Suprapubic skin (tissue), 4 donors: ENCODE data around the gene HOXA4. TPM values are rescaled to one million over a fixed set of nuclear protein-coding genes. Genes with fewer than 3 reads are reported as not detected.
A peak's percentile ranks its signal among the peaks of the same experiment; 100 is the strongest.

Experiments
- DNase-seq, 2 donors: peaks; one replicate each; pipeline ENCODE4 v3.0.0-alpha.2; 2019; ENCODE audit warnings: low spot score in 2 of 2
- H3K27ac ChIP-seq: fragments of 200-600 bp; sonication (generic); one replicate; pipeline ENCODE4 v1.5.1; 2019
- H3K27me3 ChIP-seq: fragments of 200-600 bp; sonication (generic); one replicate; pipeline ENCODE4 v1.5.1; 2019
- H3K36me3 ChIP-seq: fragments of 200-600 bp; sonication (generic); one replicate; pipeline ENCODE4 v1.5.1; 2019
- H3K4me1 ChIP-seq: fragments of 200-600 bp; sonication (generic); one replicate; pipeline ENCODE4 v1.5.1; 2019
- H3K4me3 ChIP-seq: fragments of 200-600 bp; sonication (generic); one replicate; pipeline ENCODE4 v1.5.1; 2019; ENCODE audit warnings: mild to moderate bottlenecking
- H3K9me3 ChIP-seq: fragments of 200-600 bp; sonication (generic); one replicate; pipeline ENCODE4 v1.5.1; 2019
- EP300 ChIP-seq: sonication (generic); formaldehyde crosslinking; IDR thresholded peaks from one replicate; pipeline ENCODE4 v1.6.1; 2017; ENCODE audit warnings: antibody characterized with exemption
- POLR2A ChIP-seq, 2 donors: fragments of 450-650 bp; IDR thresholded peaks; one replicate each; pipeline ENCODE4 v1.6.1; 2017; ENCODE audit warnings: antibody characterized with exemption in 2 of 2, mild to moderate bottlenecking in 2 of 2, moderate library complexity in 2 of 2
- POLR2AphosphoS5 ChIP-seq, 3 donors: sonication (generic); formaldehyde crosslinking; IDR thresholded peaks; one replicate each; pipeline ENCODE4 v1.6.1; 2017; ENCODE audit warnings: antibody characterized with exemption in 3 of 3
- WGBS: methylation state at CpG from one replicate; pipeline ENCODE4 v1.1.5; 2018; 5-methylcytosine and 5-hydroxymethylcytosine counted together
- total RNA-seq, 4 donors: library from RNA; depleted of rRNA; stranded (reverse); fragments of >200 nt; gene quantifications; one replicate each; pipeline ENCODE4 v1.1.0, GENCODE V29; 2016
- TF ChIP-seq, protein P1 (sequence below), 2 donors: fragments of 200-600 bp in 1 of 2; fragments of 450-650 bp in 1 of 2; sonication (generic) in 1 of 2; IDR thresholded peaks; one replicate each; pipeline ENCODE4 v1.5.1; 2016 to 2019; ENCODE audit warnings: antibody characterized with exemption in 2 of 2, mild to moderate bottlenecking in 1 of 2, moderate library complexity in 1 of 2

HOXA4 gene
- total RNA-seq, 4 donors from 2014 or later, result 1.8 to 4.7 (median 2.5) TPM

- H3K27me3 ChIP-seq, result peaks cover 19% of the 10 kb centered on the region
- peak overlapping the region; percentile 97 for H3K27ac ChIP-seq
- DNase-seq, result no peak
- 70% methylated on average over 3 of the region's 3 CpGs for WGBS
- H3K4me1 ChIP-seq, result peaks cover 95% of the 10 kb centered on the region
- TF ChIP-seq POLR2AphosphoS5 (IDR thresholded peaks at IDR 0.05), result no peak
- TF ChIP-seq, protein P1, sequence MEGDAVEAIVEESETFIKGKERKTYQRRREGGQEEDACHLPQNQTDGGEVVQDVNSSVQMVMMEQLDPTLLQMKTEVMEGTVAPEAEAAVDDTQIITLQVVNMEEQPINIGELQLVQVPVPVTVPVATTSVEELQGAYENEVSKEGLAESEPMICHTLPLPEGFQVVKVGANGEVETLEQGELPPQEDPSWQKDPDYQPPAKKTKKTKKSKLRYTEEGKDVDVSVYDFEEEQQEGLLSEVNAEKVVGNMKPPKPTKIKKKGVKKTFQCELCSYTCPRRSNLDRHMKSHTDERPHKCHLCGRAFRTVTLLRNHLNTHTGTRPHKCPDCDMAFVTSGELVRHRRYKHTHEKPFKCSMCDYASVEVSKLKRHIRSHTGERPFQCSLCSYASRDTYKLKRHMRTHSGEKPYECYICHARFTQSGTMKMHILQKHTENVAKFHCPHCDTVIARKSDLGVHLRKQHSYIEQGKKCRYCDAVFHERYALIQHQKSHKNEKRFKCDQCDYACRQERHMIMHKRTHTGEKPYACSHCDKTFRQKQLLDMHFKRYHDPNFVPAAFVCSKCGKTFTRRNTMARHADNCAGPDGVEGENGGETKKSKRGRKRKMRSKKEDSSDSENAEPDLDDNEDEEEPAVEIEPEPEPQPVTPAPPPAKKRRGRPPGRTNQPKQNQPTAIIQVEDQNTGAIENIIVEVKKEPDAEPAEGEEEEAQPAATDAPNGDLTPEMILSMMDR (IDR thresholded peaks at IDR 0.05), result no peak
- TF ChIP-seq EP300, result no peak
- TF ChIP-seq POLR2A (IDR thresholded peaks at IDR 0.05), result no peak
- no peaks in the 10 kb centered on the region for H3K9me3 ChIP-seq
- H3K36me3 ChIP-seq, result no peaks in the 10 kb centered on the region
- H3K4me3 ChIP-seq, result no peak overlapping the region
These were observed 23.0 kb upstream of the HOXA4 start for GRCh38 chr7:27153526-27153925.

DNA sequence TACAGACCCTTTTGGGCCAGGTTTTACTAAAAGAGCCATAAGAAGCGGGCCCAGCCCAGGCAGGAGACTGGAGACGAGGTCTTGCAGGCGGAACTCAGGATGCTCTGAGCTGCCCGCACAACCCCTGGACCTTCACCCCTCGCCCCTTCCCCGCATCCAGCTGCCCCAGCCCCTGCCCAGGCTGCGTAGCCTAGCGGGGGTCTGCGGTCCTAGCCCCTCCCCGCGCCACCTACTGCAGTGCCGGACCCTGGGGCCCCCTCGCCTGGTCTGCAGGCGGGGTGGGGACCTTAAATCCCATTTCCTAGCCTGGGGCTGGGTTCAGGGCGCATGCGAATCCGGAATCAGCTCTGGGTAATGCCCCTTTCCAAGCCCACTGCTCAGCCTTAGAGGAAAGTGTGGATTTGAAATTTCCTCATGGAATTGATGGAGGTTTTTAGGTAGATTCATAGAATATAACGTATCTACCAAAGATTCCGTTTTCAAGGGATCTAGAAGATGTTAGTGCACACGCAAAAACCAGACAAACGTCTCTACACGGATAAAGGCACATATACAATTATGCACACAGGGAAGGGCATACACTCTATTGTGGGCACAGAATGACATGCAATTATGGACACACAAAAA lies 22.4 kb upstream of the HOXA4 start:
- H3K36me3 ChIP-seq, result no peaks in the 10 kb centered on the region
- DNase-seq, result no peak
- peak overlapping the region; percentile 97 for H3K27ac ChIP-seq
- H3K4me3 ChIP-seq, result peak overlapping the region; percentile 53
- WGBS, result 23% methylated on average over 16 of the region's 22 CpGs
- TF ChIP-seq, protein P1 (IDR thresholded peaks at IDR 0.05), result no peak
- TF ChIP-seq POLR2A (IDR thresholded peaks at IDR 0.05), result no peak
- no peak for TF ChIP-seq POLR2AphosphoS5 (IDR thresholded peaks at IDR 0.05)
- no peak for TF ChIP-seq EP300
- H3K4me1 ChIP-seq, result peaks cover 96% of the 10 kb centered on the region
- no peaks in the 10 kb centered on the region for H3K9me3 ChIP-seq
- H3K27me3 ChIP-seq, result peaks cover 19% of the 10 kb centered on the region

DNA sequence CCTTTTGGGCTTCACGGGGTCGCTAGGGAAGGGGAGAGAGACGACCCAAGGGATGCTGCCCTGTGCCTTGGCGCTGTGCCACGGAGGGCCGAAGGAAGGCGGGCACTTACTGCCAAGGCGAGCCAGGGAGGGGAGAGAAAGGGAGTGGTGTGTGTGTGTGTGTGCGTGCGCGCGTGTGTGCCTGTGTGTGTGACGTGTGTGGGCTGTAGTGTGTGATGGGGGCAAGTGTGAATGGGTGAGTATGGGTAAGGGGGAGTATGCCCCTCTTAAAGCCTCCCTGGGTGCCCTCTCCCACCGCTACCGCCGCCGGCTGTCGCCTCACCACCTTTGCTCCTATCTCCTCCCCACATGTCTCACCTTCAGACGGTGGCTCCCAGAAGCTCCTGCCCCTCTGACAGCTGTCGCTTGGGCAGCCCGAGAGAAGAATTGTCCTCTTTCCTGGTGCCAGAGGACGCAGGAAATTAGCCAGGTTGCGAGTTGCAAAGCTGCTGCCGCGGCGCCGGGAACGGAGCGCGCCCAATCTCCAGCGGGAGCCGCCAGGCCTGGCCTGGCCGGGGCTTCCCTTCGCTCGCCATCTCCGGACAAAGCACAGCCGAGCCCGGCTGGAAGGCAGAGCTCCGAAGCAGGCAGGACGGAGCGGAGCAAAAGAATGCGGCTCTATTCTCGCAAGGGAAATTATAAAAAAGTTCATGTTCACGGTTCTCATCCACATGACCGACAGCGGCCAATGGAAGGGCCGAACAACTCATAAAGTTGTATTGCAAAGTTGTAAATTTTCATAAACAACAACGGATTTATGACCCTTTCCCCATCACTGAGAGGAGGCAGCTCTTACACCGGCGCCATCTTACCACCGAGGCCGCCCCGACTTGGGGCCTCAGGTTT lies 21.6 kb upstream of the HOXA4 start, which contains the start of gene HOXA3:
HOXA3 (minus strand) TSS at position 653 of the 885 bp plus-strand sequence. CDS start 41,943 bp downstream, outside the sequence.
- peak; percentile 81 to 86 for DNase-seq
- TF ChIP-seq POLR2AphosphoS5 (IDR thresholded peaks at IDR 0.05) (peak in 2 of 3 donors; percentile 1 to 85), POLR2A (IDR thresholded peaks at IDR 0.05) (peak in 1 of 2 donors; percentile 44)
- TF ChIP-seq, protein P1 (IDR thresholded peaks at IDR 0.05), result no peak
- under 1% methylated on average over 39 of the region's 53 CpGs for WGBS
- Histone ChIP-seq H3K9me3 (no peaks in the 10 kb centered on the region), H3K4me3 (peak within 1 kb of the TSS; percentile 53), H3K4me1 (peaks cover 96% of the 10 kb centered on the region), H3K36me3 (no peaks in the 10 kb centered on the region), H3K27ac (peak within 1 kb of the TSS; percentile 97), H3K27me3 (peaks cover 19% of the 10 kb centered on the region)

DNA sequence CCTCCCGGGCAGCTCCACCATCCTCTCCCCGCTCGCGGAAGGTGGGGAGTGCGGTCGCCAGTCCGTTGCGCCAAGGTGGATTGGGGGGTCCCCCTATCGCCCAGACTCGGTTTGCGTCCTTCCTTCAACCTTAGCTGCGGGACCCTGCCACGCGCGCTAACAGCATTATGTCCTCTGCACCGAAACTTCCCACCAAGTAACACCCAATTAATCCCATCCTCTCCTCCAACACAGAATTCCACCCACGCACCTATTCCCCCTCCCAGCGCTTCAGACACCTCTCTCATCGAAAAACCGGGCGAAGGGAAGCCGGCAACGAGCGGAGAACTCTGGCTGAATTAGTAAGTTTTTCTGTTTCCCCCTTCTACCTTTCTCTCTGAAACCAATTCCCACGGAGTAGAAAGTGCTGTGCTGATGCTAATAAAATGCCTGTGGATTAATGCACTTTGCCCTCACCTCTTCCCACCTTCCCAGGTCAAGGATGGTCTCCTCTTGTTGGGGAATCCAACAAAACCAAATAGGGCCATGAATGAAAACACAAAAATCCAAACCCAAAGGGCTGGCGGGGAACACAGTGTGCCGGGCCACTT lies 20.9 kb upstream of the HOXA4 start:
- peak overlapping the region; percentile 97 for H3K27ac ChIP-seq
- H3K36me3 ChIP-seq, result no peaks in the 10 kb centered on the region
- H3K4me1 ChIP-seq, result peaks cover 96% of the 10 kb centered on the region
- DNase-seq, result peak in 1 of 2 donors; percentile 74
- H3K9me3 ChIP-seq, result no peaks in the 10 kb centered on the region
- H3K4me3 ChIP-seq, result peak overlapping the region; percentile 53
- TF ChIP-seq EP300 (no peak), POLR2A (IDR thresholded peaks at IDR 0.05) (no peak), POLR2AphosphoS5 (IDR thresholded peaks at IDR 0.05) (no peak)
- TF ChIP-seq, protein P1 (IDR thresholded peaks at IDR 0.05), result no peak
- 2% methylated on average over 19 of the region's 27 CpGs for WGBS
- peaks cover 19% of the 10 kb centered on the region for H3K27me3 ChIP-seq
